Measurements from ENCODE around the gene OR9Q1. TPM values are rescaled to one million over a fixed set of nuclear protein-coding genes. Genes with fewer than 3 reads are reported as not detected.

OR9Q1 gene
- total RNA-seq, 2 donors from 2014 or later: not detected

- intact Hi-C loops (cut with DNase I): no loop called here
- Histone ChIP-seq H3K4me3 (no peak overlapping the region), H3K36me3 (no peaks in the 10 kb centered on the region), H3K27me3 (no peaks in the 10 kb centered on the region), H3K4me1 (no peaks in the 10 kb centered on the region), H3K27ac (no peak overlapping the region), H3K9ac (ENCODE audit: low read depth in 2 of 2, low read length in 2 of 2) (no peak overlapping the region), H3K9me3 (no peaks in the 10 kb centered on the region)
- DNase-seq: no peak
- TF ChIP-seq CTCF (IDR thresholded peaks at IDR 0.05): no peak
Observed at GRCh38 chr11:58061813-58062212, 38.1 kb downstream of the OR9Q1 start.

DNA sequence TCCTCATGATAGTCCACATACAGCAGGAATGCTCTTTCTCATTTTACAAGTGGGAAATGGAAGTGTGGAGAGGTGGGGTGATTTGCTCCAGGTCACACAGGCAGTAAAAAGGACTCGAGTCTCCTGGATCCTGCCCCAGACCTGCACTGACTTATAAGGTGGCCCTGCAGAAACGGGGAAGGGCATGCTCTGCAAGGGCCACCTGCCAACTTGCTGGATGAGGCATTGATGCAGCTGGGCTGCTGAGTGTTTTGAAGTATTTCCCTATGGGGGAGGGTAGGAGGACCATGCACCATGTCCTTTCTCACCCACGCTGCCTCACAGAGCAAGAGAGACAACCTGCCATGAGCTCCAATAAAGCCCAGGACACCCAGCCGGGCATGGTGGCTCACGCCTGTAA, 44.0 kb downstream of the OR9Q1 start:
- no peak overlapping the region for H3K9ac ChIP-seq (ENCODE audit: low read depth in 2 of 2, low read length in 2 of 2)
- H3K36me3 ChIP-seq: no peaks in the 10 kb centered on the region
- no peak for DNase-seq
- H3K9me3 ChIP-seq: no peaks in the 10 kb centered on the region
- no peaks in the 10 kb centered on the region for H3K27me3 ChIP-seq
- no peak overlapping the region for H3K27ac ChIP-seq
- intact Hi-C loops (cut with DNase I): no loop called here
- TF ChIP-seq CTCF (IDR thresholded peaks at IDR 0.05): no peak
- no peak overlapping the region for H3K4me3 ChIP-seq
- H3K4me1 ChIP-seq: no peaks in the 10 kb centered on the region

DNA sequence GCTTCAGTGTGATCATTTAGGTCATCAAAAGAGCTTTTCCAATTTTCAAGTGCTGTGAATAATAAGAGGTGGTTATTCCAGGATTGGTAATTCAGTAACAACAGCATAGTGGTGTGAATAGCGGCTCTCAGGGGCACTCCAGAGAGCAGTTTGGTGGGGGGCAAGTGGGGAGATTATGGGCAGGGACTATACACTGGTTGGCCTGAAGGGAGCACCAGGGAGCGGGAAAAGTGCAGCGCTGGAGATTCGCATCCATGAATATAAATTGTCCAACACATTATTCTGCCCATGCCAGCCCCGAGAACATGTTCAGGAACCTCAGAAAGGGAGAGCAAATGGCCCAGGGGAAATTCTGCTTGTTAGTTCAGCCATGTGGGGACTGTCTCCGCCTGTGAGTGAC, 45.0 kb downstream of the OR9Q1 start:
- H3K27me3 ChIP-seq: no peaks in the 10 kb centered on the region
- TF ChIP-seq CTCF (IDR thresholded peaks at IDR 0.05): no peak
- H3K27ac ChIP-seq: no peak overlapping the region
- no peak for DNase-seq
- no peaks in the 10 kb centered on the region for H3K4me1 ChIP-seq
- no peaks in the 10 kb centered on the region for H3K9me3 ChIP-seq
- no peak overlapping the region for H3K9ac ChIP-seq (ENCODE audit: low read depth in 2 of 2, low read length in 2 of 2)
- no peak overlapping the region for H3K4me3 ChIP-seq
- intact Hi-C loops (cut with DNase I): no loop called here
- no peaks in the 10 kb centered on the region for H3K36me3 ChIP-seq

DNA sequence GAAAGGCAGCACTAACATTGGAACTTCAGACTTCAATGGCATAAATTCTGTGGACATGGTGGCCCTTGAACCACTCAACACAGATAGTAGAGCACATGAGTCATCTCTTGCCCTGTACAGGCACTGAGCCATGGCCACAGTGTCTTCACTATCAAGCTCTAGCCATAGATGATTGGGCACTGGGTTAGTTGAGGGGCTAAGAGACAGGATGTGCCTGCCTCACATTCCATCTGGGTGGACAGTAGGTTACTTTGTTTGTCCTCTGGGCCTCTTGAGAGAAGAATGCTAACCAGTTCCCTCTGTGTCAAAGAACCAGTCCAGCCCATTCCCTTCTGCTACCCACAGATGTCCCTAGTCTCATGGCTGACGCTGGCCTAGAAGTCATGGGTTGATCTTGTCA, 46.9 kb downstream of the OR9Q1 start:
- H3K9me3 ChIP-seq: no peaks in the 10 kb centered on the region
- H3K27ac ChIP-seq: no peak overlapping the region
- TF ChIP-seq CTCF (IDR thresholded peaks at IDR 0.05): no peak
- H3K9ac ChIP-seq (ENCODE audit: low read depth in 2 of 2, low read length in 2 of 2): no peak overlapping the region
- H3K4me3 ChIP-seq: no peak overlapping the region
- H3K4me1 ChIP-seq: no peaks in the 10 kb centered on the region
- H3K36me3 ChIP-seq: no peaks in the 10 kb centered on the region
- DNase-seq: no peak
- H3K27me3 ChIP-seq: no peaks in the 10 kb centered on the region
- intact Hi-C loops (cut with DNase I): no loop called here

- no peak overlapping the region for H3K4me3 ChIP-seq
- H3K9me3 ChIP-seq: no peaks in the 10 kb centered on the region
- H3K27me3 ChIP-seq: no peaks in the 10 kb centered on the region
- no peaks in the 10 kb centered on the region for H3K36me3 ChIP-seq
- no peak overlapping the region for H3K27ac ChIP-seq
- intact Hi-C loops (cut with DNase I): no loop called here
- no peak overlapping the region for H3K9ac ChIP-seq (ENCODE audit: low read depth in 2 of 2, low read length in 2 of 2)
- no peaks in the 10 kb centered on the region for H3K4me1 ChIP-seq
- no peak for TF ChIP-seq CTCF (IDR thresholded peaks at IDR 0.05)
- DNase-seq: no peak
Observed at GRCh38 chr11:58075781-58076180, 52.1 kb downstream of the OR9Q1 start.

GRCh38 chr11:58086528-58086927, 62.8 kb downstream of the OR9Q1 start:
- H3K4me3 ChIP-seq: no peak overlapping the region

More at GRCh38 chr11:58086528-58086927, 62.8 kb downstream of the OR9Q1 start:
- Histone ChIP-seq H3K36me3 (no peaks in the 10 kb centered on the region), H3K27ac (no peak overlapping the region), H3K9ac (ENCODE audit: low read depth in 2 of 2, low read length in 2 of 2) (no peak overlapping the region), H3K27me3 (no peaks in the 10 kb centered on the region), H3K4me1 (no peaks in the 10 kb centered on the region), H3K9me3 (no peaks in the 10 kb centered on the region)
- intact Hi-C loops (cut with DNase I): no loop called here
- no peak for DNase-seq
- TF ChIP-seq CTCF (IDR thresholded peaks at IDR 0.05): no peak

Data from colonic mucosa (tissue), 4 donors.